GM10266 (cell line): Measurements from ENCODE around the gene UNC80.
A peak's percentile ranks its signal among the peaks of the same experiment; 100 is the strongest.

Experiments
- DNase-seq: peaks from one replicate; pipeline ENCODE4 v3.0.0; 2012; ENCODE audit errors: extremely low spot score
- CTCF ChIP-seq: IDR thresholded peaks from 2 replicates; pipeline ENCODE4 v1.5.1; 2012; ENCODE audit warnings: mild to moderate bottlenecking, low read depth; ENCODE audit not compliant: control insufficient read depth, insufficient read depth; ENCODE audit errors: missing control alignments

UNC80 gene

GRCh38 chr2:209998596-209998995 lies 227.0 kb downstream of the UNC80 start:
- no peak for TF ChIP-seq CTCF
- no peak for DNase-seq

DNA sequence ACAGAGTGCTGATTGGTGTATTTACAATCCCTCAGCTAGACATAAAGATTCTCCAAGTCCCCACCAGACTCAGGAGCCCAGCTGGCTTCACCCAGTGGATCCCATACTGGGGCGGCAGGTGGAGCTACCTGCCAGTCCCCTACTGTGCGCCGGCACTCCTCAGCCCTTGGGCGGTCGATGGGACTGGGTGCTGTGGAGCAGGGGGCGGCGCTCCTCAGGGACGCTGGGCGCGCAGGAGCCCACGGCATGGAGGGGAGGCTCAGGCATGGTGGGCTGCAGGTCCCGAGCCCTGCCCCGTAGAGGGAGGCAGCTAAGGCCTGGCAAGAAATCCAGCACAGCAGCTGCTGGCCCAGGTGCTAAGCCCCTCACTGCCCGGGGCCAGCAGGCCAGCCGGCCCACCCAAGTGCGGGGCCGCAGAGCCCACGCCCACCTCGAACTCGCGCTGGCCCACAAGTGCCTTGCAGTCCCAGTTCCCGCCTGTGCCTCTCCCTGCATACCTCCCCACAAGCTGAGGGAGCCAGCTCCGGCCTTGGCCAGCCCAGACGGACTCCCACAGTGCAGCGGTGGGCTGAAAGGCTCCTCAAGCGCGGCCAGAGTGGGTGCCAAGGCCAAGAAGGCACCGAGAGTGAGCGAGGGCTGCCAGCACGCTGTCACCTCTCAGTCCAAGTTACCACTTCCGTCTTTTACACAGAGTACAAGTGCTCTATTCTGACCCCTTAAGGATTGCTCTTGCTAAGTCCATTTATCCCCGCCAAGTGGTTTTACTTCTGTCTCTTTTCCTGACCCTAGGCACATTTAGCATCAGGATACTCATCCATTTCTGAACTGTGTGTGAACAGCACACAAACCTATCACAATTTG lies 229.1 kb downstream of the UNC80 start:
- TF ChIP-seq CTCF: no peak
- DNase-seq: no peak

- peak; percentile 92 for DNase-seq
- TF ChIP-seq CTCF: no peak
Observed at GRCh38 chr2:210002158-210003157, 230.8 kb downstream of the UNC80 start, which contains the start of gene RPE. Gene RPE, plus strand, starts transcription at chr2:210002638. Its CDS starts 24 bp downstream, at chr2:210002662.

GRCh38 chr2:210003359-210003758 lies 231.7 kb downstream of the UNC80 start:
- TF ChIP-seq CTCF: no peak
- no peak for DNase-seq

DNA sequence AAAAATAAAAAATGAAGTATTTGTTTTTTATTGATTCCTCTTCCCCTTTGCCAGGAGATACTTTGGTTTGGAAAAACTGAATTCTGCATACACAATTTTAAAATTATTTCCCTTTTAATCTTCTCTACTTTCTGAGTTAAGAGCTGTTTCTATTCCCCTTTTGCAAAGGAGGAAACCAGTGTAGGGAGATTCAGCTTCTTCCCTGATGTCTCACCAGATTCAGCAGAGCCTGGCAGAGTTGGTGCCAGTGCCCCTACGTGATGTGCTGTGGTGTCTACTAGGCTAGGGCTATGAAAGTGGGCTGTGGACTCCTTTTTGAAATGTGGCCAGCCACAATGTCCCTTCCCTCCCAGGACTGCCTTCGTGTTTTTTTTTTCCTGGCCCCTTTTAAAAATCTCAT lies 233.2 kb downstream of the UNC80 start:
- DNase-seq: no peak

GRCh38 chr2:210007895-210008294 lies 236.3 kb downstream of the UNC80 start:
- TF ChIP-seq CTCF: no peak
- DNase-seq: no peak

More for the DNA sequence above, 233.2 kb downstream of the UNC80 start:
- no peak for TF ChIP-seq CTCF
